ENCODE results near the gene KCNQ4.

DNA sequence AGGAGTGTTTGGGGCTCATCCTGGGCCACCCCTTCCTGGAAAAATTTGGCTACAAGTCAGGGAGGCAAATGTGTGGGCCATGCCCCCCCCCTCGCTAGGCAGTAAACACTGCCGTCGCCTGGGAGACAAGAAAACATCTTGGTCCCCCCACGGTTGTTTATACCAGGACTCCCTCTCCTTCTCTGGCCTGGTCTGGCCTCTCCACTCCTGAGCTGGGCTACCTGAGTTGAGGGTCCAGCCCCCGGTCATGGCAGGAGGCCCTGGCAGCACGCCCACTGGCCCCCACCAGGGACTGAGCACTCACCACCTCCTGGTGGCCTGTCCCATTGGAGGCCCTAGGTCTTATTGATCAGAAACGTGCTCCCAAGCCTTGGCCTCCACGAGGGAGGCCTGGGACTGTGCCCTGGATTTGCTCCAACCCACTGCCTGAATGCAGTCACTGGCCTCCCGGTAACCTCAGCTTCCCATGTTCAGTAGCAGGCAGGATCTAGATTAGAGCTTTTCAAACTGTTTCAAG lies 15.8 kb downstream of the KCNQ4 start:
- TF ChIP-seq, protein P1, sequence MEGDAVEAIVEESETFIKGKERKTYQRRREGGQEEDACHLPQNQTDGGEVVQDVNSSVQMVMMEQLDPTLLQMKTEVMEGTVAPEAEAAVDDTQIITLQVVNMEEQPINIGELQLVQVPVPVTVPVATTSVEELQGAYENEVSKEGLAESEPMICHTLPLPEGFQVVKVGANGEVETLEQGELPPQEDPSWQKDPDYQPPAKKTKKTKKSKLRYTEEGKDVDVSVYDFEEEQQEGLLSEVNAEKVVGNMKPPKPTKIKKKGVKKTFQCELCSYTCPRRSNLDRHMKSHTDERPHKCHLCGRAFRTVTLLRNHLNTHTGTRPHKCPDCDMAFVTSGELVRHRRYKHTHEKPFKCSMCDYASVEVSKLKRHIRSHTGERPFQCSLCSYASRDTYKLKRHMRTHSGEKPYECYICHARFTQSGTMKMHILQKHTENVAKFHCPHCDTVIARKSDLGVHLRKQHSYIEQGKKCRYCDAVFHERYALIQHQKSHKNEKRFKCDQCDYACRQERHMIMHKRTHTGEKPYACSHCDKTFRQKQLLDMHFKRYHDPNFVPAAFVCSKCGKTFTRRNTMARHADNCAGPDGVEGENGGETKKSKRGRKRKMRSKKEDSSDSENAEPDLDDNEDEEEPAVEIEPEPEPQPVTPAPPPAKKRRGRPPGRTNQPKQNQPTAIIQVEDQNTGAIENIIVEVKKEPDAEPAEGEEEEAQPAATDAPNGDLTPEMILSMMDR (IDR thresholded peaks at IDR 0.05), result no peak
- TF ChIP-seq POLR2A (IDR thresholded peaks at IDR 0.05) (no peak), POLR2AphosphoS5 (IDR thresholded peaks at IDR 0.05) (no peak)

All from breast epithelium (tissue), 3 donors.